ENCODE data around the gene PCDHGC3. TPM values are rescaled to one million over a fixed set of nuclear protein-coding genes. Genes with fewer than 3 reads are reported as not detected.
A peak's percentile ranks its signal among the peaks of the same experiment; 100 is the strongest.

Gene PCDHGC3
- total and polyA plus RNA-seq, 2 of the 8 experiments (the other 6 are each of a cell fraction or from before 2014, with no cell fraction given), result 4.7 to 18.6 TPM

GRCh38 chr5:141478321-141478945 lies 2.7 kb downstream of the PCDHGC3 start (continued):
- TF ChIP-seq E2F6 (IDR thresholded peaks at IDR 0.05), result peak; percentile 92
- peak; percentile 54; the same call in 1 of the 2 replicates for TF ChIP-seq MAFK (IDR thresholded peaks at IDR 0.05; ENCODE audit: low read depth, low read length)
- peak; percentile 17; the same call in 1 of the 2 replicates for TF ChIP-seq CHD2 (IDR thresholded peaks at IDR 0.05; ENCODE audit: low read length)
- peak; percentile 33; the same call in 1 of the 2 replicates for TF ChIP-seq RFX5 (IDR thresholded peaks at IDR 0.05; ENCODE audit: borderline replicate concordance, low read depth, low read length)
- TF ChIP-seq RNF2 (IDR thresholded peaks at IDR 0.05; ENCODE audit: borderline replicate concordance, low read depth, low read length, missing control alignments, poor library complexity, severe bottlenecking), result no peak
- 0 out of 4 replicates have a peak, but pooled peaks of 1 of the 2 experiments have one; percentile 52 for TF ChIP-seq SIN3A (conservative IDR thresholded peaks at IDR 0.05 in 1 of 2, IDR thresholded peaks at IDR 0.05 in 1 of 2; ENCODE audit: low read depth in 1 of 2, low read length in 2 of 2)
- peak; percentile 89 for TF ChIP-seq MAX (IDR thresholded peaks at IDR 0.05)
- TF ChIP-seq HDAC2 (IDR thresholded peaks at IDR 0.05; ENCODE audit: borderline replicate concordance in 1 of 2, low read depth in 2 of 2, low read length in 2 of 2), result no peak
- no peak for TF ChIP-seq KDM1A (IDR thresholded peaks at IDR 0.05; ENCODE audit: borderline replicate concordance, low read length)
- peak; percentile 70; the same call in 1 of the 2 replicates for TF ChIP-seq TCF12 (IDR thresholded peaks at IDR 0.05; ENCODE audit: low read depth, low read length)
- no peak for TF ChIP-seq RXRA (IDR thresholded peaks at IDR 0.05; ENCODE audit: insufficient read depth, low read depth, low read length)
